Activated CD4-positive, alpha-beta T cell treated with anti-CD3 and anti-CD28 coated beads, Interleukin-10, Interleukin-2, amounts not matched to agents 100 ng/mL and 50 ng/mL, durations not matched to agents 16 hours and 8 hours (primary cell): ENCODE results near the gene ATRNL1.
"Not testable (repeated sequence)": the region's sequence is repeated elsewhere in the genome, so short reads cannot be mapped to it uniquely, and the experiment has no call there.

ENCODE experiments used
- DNase-seq: peaks from one replicate; pipeline ENCODE4 v3.0.0-alpha.2; 2020

ATRNL1 gene

DNA sequence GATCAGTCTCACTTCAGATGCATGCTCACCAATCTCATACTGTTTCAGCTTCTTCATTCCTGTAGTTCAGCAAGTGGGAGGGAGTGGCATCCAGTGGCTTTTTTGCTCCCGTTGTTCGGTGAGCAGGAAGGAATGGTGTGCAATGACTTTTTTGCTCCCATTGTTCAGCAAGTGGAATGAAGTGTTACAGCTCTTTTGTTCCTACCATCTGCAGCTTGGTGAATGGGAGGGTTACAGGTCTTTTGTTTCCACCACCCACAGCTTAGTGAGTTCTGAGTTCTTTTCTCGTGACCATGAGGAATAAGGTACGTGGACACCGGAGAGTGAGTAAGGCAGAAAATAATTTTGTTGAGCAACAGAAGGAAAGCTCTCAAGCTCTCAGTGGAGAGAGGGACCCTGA lies 363.6 kb downstream of the ATRNL1 start:
- DNase-seq: no peak

DNA sequence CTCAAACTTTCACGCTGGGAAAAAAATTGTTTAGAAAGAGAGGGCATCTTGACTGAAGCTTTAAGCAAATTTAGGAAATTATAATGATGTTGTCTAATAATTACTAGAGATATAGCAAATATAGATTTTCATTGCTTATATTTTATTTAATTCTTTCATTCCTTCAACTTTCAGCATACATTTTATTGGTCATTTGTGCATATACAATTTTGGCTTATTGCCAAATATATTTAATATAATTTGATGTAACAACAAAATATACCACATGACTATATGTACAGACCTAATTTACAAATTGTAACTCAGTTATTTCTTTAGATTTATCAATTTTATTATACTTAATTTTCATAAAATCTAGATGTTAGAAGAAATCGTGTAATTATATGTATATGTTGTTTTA lies 390.1 kb downstream of the ATRNL1 start:
- DNase-seq: no peak

DNA sequence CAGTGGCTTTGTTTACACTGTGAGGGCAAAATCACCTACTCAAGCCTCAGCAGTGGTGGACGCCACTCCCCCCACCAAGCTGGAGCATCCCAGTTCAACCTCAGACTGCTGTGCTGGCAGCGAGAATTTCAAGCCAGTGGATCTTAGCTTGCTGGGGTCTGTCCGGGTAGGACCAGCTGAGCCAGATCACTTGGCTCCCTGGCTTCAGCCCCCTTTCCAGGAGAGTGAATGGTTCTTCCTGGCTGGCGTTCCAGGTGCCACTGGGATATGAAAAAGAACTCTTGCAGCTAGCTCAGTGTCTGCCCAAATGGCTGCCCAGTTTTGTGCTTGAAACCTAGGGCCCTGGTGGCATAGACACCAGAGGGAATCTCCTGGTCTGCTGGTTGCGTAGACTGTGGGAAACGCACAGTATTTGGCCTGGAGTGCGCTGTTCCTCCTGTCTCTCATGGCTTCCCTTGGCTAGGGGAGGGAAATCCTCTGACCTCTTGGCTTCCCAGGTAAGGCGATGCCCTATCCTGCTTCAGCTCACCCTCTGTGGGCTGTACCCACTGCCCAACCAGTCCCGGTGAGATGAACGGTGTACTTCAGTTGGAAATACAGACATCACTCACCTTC lies 398.5 kb downstream of the ATRNL1 start:
- DNase-seq: no peak

DNA sequence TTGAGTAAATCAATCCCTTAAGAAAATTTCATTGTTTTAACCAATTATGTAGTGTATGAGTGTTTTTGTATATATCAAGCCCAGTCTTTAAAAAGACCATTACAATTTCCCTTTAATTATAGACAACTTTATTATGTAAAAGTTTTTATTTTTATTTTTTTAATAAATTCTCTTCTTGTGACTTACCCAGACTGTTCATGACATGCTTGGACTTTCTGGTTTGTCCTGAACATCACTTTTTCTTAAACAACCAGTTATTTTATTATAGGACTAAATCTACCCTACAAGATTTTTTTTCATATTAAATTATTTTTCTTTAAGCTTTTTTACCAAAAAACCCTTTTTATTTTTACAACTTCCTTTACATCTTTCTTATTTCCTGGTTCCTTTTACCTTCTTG lies 410.4 kb downstream of the ATRNL1 start:
- DNase-seq: no peak

DNA sequence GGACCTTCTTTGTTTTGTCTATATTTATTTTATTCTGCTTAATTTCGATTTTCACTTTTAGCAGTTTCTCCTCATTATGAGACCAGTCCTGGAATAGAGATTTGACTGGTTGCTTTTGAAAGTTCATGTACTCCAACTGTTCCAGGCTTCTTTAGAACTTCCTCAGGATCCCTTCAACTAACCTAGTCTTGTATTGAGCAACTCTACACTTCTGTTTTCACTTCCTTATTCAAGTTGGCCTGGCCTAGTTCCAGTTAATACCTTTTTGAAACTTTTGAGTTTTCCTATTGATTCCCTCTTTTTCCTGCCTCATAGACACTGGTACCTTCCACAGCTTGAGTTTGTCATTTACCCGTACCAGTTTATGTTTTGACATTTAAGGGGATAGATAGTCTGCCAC lies 421.7 kb downstream of the ATRNL1 start:
- DNase-seq: no peak

DNA sequence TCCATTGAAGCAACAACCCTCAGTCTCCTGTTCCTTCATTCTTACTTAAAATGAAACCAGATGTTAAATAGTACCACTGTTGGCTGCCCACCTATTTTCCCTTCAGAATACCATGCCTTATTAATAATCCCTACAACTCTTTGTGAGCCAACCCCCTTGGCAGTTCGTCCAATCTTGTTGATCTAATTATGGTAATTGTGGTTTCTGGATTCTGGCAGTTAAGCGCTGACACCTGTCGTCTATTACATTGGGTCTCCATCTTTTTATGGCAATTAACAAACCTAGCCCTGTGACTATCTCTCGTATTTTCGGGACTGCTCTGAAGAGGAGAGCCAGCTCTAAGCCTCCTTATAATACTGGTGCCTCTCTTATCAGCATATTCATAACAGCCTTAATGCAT lies 432.0 kb downstream of the ATRNL1 start:
- DNase-seq: no peak

DNA sequence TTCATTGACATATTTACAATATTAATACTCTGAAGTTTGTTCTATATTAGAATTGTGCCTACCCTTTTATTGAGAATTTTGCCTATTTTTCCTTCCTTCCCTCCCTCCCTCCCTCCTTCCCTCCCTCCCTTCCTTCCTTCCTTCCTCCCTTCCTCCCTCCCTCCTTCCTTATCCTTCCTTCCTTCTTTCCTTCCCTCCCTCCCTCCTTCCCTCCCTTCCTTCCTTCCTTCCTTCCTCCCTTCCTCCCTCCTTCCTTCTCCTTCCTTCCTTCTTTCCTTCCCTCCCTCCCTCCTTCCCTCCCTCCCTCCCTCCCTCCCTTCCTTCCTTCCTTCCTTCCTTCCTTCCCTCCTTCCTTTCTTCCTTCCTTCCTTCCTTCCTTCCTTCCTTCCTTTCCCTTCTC lies 434.5 kb downstream of the ATRNL1 start:
- not testable (repeated sequence) for DNase-seq

DNA sequence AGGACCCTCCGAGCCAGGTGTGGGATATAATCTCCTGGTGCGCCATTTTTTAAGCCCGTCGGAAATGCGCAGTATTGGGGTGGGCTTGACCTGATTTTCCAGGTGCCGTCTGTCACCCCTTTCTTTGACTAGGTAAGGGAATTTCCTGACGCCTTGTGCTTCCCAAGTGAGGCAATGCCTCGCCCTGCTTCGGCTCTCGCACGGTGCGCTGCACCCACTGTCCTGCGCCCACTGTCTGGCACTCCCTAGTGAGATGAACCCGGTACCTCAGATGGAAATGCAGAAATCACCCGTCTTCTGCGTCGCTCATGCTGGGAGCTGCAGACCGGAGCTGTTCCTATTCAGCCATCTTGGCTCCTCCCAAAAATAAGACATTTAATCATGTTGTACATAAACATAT lies 443.2 kb downstream of the ATRNL1 start:
- not testable (repeated sequence) for DNase-seq

DNA sequence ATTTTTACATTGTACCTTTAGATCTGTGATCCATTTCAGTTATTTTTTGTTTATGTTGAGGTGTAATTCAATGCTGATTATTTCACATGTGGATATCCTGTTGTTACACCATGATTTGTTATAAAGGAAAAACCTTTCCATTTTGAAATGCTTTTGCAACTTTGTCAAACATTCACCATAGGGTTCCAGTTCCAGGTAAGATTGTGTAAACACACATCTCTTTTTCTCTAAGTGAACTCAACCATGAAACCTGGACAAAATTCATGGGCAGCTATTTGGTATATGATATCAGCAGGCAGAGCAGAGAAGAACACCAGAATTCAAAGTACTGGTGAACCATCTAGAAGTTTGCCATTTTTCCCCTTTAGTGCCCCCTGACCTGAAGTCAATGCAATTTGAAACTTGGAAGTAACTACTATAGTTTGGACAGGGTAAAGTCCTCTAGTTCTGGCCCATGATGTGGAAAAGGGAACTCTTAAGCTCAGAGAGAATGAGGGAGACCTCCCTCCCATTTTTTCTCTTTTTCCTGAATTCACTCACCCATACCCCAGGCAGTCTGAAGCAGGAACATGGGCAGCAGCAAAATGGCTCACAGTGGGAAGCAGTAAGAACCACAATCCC lies 446.1 kb downstream of the ATRNL1 start:
- no peak for DNase-seq

DNA sequence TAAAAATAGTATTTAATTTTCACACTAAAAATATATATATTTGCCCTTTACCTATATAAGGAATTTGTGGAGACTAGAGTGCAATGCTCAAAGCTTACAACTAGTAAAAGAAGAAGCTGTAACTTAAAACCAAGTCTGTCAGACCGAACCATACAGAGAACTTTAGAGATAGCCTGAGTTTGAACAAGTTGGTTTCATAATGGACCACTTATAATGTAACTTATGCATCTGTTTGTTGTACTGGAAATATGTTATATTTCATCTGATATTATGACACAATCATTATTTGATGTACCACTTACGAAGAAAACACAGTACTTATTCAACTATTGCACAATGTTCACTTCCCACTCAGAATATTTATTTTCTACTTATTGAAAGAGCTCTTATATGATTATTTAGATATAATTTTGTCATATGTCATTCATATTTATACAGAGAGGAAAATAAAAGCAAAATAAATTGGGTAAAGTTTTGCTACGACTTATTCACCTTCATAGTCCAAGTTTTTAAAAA lies 462.8 kb downstream of the ATRNL1 start:
- DNase-seq: no peak

DNA sequence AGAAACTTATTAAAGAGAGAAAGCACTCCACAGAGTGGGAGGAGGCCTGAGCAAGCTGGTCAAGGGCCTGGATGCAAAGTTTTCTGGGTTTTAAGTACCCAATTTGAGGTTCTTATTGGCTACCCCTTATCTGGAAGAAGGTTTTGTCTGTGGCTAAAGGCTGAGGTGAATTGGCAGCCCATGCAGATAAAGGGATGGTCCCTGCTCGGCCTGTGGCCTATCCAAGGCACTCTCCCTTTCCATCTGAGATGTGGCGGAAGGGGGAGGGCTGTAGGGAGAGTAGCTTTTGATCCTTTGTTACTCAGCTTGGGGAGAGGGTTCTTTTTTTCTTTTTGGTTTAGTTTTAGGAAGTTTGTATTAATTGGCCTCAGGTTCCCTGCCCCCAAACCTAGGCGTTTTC lies 465.1 kb downstream of the ATRNL1 start:
- no peak for DNase-seq

DNA sequence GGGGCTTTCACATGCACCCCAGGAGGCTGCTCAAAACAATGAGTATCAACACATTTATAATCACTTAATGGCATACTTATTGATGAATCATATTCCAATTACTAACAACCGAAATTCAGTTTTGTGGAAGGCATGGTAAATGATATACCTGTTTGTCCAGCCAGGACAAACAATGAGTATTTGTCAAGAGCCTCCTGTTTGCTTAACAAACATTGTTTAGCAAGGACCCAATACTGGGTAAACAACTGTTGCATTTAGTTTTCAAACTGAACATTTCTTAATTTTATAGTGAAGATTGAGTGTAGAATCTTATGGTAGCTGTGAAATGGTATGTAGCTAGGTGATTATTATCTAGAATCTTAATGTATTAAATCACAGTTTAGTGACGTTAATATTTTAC lies 473.7 kb downstream of the ATRNL1 start:
- DNase-seq: no peak

DNA sequence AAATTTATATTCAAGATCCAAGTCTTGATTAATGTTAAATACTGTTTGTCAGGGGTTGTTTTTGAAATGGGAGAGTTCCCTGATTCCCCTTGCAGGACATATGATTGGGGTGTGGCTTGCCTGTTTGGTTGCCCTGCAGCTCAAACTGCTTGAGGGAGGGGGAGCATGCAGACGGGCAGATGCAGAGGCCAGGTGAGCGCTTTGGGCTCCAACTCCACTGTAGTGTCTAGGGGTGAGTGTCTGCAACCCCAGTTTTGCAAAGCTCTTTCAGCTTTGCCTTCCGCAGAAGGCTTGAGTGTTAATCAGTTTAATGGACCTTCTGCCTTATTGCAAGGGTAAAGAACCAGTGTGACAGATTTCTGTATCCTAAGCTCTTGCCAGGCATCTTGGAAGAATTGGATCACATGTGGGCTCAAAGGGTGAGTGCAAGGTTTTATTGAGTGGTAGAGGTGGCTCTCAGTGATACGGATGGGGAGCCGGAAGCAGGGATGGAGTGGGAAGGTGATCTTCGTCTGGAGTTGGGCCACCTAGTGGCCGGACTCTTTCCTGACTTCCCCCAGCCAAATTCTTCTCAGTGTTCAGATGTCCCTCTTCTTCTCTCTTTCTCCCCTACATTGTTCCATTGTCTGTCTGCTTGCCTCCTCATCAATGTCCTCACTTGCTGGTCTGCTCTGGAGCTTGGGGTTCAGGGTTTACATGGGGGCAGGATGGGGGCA lies 479.7 kb downstream of the ATRNL1 start:
- no peak for DNase-seq

DNA sequence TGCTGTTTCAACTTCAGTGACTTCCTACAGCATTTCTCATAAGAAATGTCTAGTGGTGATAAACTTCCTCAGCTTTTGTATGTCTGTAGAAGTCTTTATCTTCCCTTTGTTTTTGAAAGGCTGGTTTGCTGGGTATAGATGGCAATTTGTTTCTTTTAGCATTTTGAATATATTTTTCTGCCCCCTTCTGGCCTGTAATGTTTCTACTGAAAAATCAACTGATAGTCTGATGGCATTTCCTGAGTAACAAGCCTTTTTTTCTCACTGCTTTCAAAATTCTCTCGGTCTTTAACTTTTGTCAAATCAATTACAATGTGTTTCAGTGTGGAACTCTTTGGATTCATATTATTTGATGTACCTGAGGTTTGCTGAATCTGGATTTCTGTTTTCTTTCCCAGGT lies 487.1 kb downstream of the ATRNL1 start:
- no peak for DNase-seq

DNA sequence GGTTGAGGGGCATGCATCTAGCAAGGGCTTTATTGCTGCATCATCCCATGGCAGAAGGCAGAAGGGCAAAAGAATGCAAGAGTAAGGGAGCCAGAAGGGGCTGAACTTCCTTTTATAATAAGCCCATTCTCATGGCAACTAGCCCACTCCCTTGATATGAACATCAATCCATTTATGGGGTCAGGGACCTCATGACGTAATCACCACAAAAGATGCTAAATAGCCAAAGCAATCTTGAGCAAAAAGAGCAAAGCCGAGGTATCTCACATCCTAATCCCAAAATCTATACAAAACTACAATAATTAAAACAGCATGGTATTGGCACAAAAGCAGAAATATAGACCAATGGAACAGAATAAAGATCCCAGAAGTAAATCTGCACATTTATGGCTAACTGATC lies 499.9 kb downstream of the ATRNL1 start:
- no peak for DNase-seq

DNA sequence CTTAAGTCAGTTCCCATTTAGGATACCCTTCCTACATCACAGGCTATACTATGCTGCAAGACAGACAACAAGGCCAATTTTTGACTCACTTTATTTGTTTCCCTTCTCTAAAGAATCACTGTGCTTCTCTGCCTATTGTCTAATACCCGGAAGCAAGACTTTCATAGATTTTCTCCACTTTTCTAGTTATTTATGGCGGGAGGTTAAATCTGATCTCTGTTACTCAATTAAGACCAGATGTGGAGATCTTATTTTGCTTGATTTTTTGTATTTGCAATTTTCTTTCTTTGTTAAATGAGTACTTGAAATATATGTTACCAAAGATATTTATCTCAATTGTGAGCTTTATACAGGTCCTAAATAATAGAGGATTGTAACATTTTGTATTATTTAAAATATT lies 511.5 kb downstream of the ATRNL1 start:
- no peak for DNase-seq

DNA sequence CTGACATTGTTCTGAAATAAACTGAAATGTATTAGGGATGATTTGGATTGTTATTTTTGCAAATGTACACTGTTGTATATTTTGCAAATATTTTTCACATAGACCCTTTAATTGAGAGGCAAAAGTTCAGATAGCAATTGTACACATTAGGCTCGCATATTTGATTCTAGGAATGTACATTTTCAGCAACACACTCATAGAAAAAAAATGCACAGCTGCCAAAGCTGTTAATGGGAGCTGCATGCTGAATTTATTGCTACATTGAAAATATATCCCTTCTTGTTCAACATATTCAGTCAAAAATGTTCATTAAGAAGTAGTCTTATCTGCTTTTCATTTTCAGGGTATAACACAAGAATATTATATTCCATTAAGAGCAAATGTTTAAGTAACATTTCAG lies 512.9 kb downstream of the ATRNL1 start:
- DNase-seq: no peak

DNA sequence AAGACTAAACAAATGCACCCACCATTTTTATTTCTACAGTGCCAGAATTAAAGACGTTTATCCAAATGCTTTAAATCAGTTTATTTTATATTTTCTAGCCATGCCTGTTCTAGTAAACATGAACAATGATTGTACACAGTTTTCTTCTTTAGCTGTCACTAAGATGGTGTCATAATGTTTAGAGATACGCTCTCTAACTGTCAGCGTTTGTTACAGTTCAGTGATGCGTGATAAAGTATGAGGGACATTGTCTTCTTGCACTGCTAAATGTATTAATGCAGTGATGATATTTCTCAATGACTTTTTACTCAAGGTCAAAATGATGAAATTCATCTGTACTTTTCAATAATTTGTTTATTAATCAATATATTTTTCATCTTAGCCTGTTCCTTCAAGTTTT lies 513.6 kb downstream of the ATRNL1 start:
- no peak for DNase-seq

DNA sequence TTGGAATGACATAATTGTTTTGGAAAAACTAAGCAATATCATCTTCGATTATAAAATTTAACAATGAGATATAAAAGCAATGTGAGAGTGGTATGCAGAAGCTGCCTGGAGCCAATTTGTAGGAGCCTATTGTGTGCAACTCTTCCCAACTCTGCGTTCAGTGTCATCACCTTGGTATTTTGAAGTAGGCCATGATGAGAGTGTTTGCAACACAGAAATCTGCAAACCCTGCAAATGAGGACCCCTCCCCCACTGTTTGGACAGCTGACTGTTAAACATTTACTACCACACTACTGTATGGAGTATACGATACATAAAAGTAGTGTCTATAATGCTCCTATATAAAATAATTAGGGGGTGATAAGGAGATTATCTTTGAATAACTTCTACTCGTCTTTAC lies 531.3 kb downstream of the ATRNL1 start:
- no peak for DNase-seq

DNA sequence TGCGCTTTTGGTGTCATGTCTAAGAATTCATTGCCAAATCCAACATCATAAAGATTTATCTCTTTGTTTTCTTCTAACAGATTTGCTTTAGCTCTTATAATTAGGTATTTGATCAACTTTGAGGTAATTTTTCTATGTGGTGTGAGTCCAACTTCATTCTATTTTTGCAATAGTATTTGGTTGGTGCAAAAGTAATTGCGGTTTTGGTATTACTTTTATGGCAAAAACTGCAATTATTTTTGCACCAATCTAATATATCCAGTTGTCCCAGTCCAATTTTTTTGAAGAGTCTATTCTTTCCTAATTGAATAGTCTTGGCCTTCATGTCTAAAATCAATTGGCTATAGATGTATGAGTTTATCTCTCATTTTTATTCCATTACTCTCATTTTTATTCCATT lies 535.5 kb downstream of the ATRNL1 start:
- DNase-seq: no peak

DNA sequence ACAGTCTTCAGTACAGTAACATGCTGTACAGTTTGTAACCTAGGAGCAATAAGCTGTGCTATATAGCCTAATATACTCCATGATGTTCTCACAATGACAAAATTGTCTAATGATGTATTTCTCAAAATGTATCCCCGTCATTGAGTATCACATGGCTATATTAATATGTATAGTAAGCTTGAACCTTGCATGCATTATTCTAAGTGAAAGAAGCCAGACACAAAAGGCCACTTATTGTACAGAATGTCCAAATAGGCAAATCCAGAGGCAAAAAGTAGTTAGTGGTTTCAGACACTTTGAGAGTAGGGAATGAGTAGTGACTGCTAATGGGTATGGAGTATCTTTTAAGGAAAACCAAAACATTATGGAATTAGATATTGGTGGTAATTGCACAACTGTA lies 545.1 kb downstream of the ATRNL1 start:
- DNase-seq: no peak

DNA sequence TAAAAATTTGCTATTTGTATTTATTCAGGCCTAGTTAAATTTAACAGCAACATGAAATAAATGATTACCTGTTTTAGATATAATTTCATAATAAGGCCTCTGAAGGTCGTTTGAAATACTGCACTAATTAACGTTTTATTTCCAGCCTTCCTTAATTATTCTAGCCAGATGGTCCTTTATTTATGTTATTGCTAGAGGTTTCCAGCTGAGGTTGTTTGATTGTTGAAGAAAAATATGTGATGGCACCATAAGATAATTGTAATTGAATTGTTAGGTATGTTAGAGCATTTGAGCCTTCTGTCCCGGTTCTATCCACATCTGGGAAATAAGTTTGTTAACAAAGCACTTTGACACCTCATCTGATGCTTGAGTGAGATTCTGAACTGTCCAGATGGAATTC lies 556.1 kb downstream of the ATRNL1 start:
- DNase-seq: no peak

DNA sequence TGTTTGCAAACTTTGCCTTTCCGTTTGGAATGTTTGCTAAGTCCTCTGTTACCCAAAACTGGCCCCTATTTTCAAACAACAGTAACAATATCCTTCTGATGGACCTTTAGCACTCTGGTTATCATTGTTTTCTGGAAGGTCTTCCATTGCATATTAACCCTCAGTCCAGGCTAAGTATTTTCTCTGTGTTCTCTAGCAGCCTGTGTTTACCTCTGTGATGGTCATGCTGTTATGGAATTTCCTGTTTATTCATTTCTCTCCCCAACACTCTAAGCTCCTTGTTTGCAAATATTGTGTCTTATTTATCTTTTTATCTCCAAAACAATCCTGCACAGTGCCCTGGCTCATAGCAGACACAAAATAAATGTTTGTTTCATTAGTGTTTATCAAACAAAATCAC lies 560.3 kb downstream of the ATRNL1 start:
- no peak for DNase-seq

DNA sequence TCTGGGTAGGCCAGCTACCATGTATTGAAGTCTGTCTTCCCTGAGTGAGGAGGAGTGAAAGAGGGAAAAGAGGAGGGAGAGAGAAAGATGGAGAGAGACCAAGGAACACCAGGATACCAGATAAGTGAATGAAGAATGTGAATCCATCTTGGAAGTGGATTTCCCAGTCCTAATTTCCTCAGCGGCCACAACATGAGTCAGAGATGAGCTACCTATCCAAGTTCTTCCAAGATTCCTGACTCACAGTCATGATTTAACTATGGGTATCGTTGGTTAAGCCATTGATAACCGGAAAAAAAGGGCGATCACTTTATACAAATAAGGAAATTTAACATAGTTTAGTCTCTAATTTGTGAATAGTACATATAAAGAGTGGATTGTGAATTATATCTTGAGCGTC lies 561.8 kb downstream of the ATRNL1 start:
- DNase-seq: no peak
